ENCODE data around the gene RFWD3.

Gene RFWD3

GRCh38 chr16:74583926-74584666 is 82.6 kb downstream of the RFWD3 start:
- H3K4me1 ChIP-seq (ENCODE audit: control insufficient read depth, insufficient read depth, low read length), result no peaks in the 10 kb centered on the region
- no peak overlapping the region for H3K27ac ChIP-seq (ENCODE audit: low read length)
- WGBS (ENCODE audit: insufficient coverage, insufficient read length), result no CpG with 5 or more reads among the region's 9 CpGs
- H3K36me3 ChIP-seq (ENCODE audit: control insufficient read depth, insufficient read depth, low read length), result no peaks in the 10 kb centered on the region
- DNase-seq (ENCODE audit: low read depth, low spot score), result no peak
- no peak overlapping the region for H3K4me3 ChIP-seq (ENCODE audit: low read length)
- no peaks in the 10 kb centered on the region for H3K9me3 ChIP-seq (ENCODE audit: control insufficient read depth, insufficient read depth, low read length)
- H3K27me3 ChIP-seq (ENCODE audit: control insufficient read depth, insufficient read depth, low read length), result no peaks in the 10 kb centered on the region

DNA sequence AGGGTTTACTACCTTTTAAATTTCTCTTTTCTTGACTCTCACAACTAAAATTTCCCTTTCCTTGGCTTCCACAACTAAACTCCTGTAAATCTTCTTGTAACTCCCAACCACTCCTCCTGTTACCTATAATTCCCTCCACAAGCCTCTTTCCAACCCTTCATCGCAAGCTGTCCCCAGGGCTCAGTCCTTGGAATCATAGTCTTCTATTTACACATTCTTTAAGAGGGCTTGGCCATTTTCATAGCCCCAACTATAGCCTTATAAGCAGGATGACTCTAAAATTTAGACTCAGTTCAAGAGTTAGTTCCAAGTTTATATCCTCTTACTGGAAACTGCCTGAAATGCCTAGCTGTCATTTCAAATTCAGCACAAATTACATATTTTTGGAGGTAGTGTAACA is 83.7 kb downstream of the RFWD3 start:
- WGBS (ENCODE audit: insufficient coverage, insufficient read length), result no CpG with 5 or more reads among the region's 1 CpG
- no peak overlapping the region for H3K27ac ChIP-seq (ENCODE audit: low read length)
- no peaks in the 10 kb centered on the region for H3K36me3 ChIP-seq (ENCODE audit: control insufficient read depth, insufficient read depth, low read length)
- no peak overlapping the region for H3K4me3 ChIP-seq (ENCODE audit: low read length)
- no peaks in the 10 kb centered on the region for H3K27me3 ChIP-seq (ENCODE audit: control insufficient read depth, insufficient read depth, low read length)
- DNase-seq (ENCODE audit: low read depth, low spot score), result no peak
- no peaks in the 10 kb centered on the region for H3K4me1 ChIP-seq (ENCODE audit: control insufficient read depth, insufficient read depth, low read length)
- H3K9me3 ChIP-seq (ENCODE audit: control insufficient read depth, insufficient read depth, low read length), result no peaks in the 10 kb centered on the region

DNA sequence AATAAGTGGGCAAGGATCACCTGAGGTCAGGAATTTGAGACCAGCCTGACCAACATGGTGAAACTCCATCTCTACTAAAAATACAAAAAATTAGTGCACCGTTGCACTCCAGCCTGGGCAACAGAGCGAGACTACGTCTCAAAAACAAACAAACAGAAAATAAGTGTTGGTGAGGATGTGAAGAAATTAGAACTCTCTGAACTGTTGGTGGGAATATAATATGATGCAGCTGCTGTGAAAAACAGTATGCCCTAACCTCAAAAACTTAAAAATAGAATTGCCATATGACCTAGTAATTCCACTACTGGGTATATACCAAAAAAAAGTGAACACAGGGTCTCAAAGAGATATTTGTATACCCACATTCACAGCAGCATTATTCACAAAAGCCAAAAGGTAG is 85.8 kb downstream of the RFWD3 start:
- no peaks in the 10 kb centered on the region for H3K27me3 ChIP-seq (ENCODE audit: control insufficient read depth, insufficient read depth, low read length)
- H3K4me3 ChIP-seq (ENCODE audit: low read length), result no peak overlapping the region
- no peaks in the 10 kb centered on the region for H3K4me1 ChIP-seq (ENCODE audit: control insufficient read depth, insufficient read depth, low read length)
- WGBS (ENCODE audit: insufficient coverage, insufficient read length), result no CpG with 5 or more reads among the region's 3 CpGs
- DNase-seq (ENCODE audit: low read depth, low spot score), result no peak
- H3K9me3 ChIP-seq (ENCODE audit: control insufficient read depth, insufficient read depth, low read length), result no peaks in the 10 kb centered on the region
- no peaks in the 10 kb centered on the region for H3K36me3 ChIP-seq (ENCODE audit: control insufficient read depth, insufficient read depth, low read length)
- no peak overlapping the region for H3K27ac ChIP-seq (ENCODE audit: low read length)

DNA sequence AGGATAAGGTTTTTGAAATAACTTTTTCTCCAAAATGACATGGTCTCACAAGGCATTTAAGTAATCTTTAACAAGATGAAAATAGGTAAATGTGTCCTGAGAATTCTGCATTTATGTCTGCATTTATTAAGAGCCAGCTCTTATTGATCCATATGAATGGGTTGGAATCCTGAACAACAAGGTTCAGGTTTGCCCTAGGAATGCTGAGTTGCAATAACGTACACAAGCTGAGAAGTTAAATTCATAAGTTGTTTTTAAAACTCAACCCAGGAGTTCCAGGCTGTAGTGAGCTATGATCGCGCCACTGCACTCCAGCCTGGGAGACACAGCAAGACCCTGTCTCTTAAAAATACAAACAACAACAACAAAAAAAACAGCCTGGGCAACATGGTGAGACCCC is 87.8 kb downstream of the RFWD3 start:
- no peaks in the 10 kb centered on the region for H3K4me1 ChIP-seq (ENCODE audit: control insufficient read depth, insufficient read depth, low read length)
- H3K27ac ChIP-seq (ENCODE audit: low read length), result no peak overlapping the region
- whole genome bisulfite sequencing (ENCODE audit: insufficient coverage, insufficient read length), result no CpG with 5 or more reads among the region's 3 CpGs
- H3K4me3 ChIP-seq (ENCODE audit: low read length), result no peak overlapping the region
- H3K9me3 ChIP-seq (ENCODE audit: control insufficient read depth, insufficient read depth, low read length), result no peaks in the 10 kb centered on the region
- DNase-seq (ENCODE audit: low read depth, low spot score), result no peak
- H3K27me3 ChIP-seq (ENCODE audit: control insufficient read depth, insufficient read depth, low read length), result no peaks in the 10 kb centered on the region
- no peaks in the 10 kb centered on the region for H3K36me3 ChIP-seq (ENCODE audit: control insufficient read depth, insufficient read depth, low read length)

DNA sequence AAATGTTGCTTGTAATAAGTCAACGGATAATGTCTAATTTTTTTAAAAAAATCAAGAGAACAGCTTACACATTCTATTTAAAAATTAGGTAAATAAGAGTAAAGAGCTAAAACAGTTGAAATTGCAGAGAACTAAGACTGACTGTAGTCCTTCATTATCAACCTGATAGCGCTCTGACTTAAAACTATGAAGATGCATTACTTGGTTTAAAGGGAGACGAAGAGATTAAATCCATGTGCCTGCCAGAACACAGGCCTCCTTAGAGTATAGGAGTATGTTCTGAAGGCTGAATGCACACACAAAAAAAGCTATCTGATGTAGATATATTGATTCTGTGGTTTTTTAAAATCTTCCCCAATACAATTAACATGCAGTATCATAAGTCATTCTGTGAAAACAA is 88.2 kb downstream of the RFWD3 start:
- Histone ChIP-seq H3K36me3 (ENCODE audit: control insufficient read depth, insufficient read depth, low read length) (no peaks in the 10 kb centered on the region), H3K27ac (ENCODE audit: low read length) (no peak overlapping the region), H3K4me1 (ENCODE audit: control insufficient read depth, insufficient read depth, low read length) (no peaks in the 10 kb centered on the region), H3K4me3 (ENCODE audit: low read length) (no peak overlapping the region), H3K27me3 (ENCODE audit: control insufficient read depth, insufficient read depth, low read length) (no peaks in the 10 kb centered on the region), H3K9me3 (ENCODE audit: control insufficient read depth, insufficient read depth, low read length) (no peaks in the 10 kb centered on the region)
- DNase-seq (ENCODE audit: low read depth, low spot score), result no peak
- no CpG with 5 or more reads among the region's 3 CpGs for WGBS (ENCODE audit: insufficient coverage, insufficient read length)

GRCh38 chr16:74577882-74578366 is 88.8 kb downstream of the RFWD3 start:
- H3K27me3 ChIP-seq (ENCODE audit: control insufficient read depth, insufficient read depth, low read length), result no peaks in the 10 kb centered on the region
- H3K27ac ChIP-seq (ENCODE audit: low read length), result no peak overlapping the region
- no CpG with 5 or more reads among the region's 2 CpGs for WGBS (ENCODE audit: insufficient coverage, insufficient read length)
- no peaks in the 10 kb centered on the region for H3K9me3 ChIP-seq (ENCODE audit: control insufficient read depth, insufficient read depth, low read length)
- no peaks in the 10 kb centered on the region for H3K36me3 ChIP-seq (ENCODE audit: control insufficient read depth, insufficient read depth, low read length)
- DNase-seq (ENCODE audit: low read depth, low spot score), result no peak
- no peak overlapping the region for H3K4me3 ChIP-seq (ENCODE audit: low read length)
- no peaks in the 10 kb centered on the region for H3K4me1 ChIP-seq (ENCODE audit: control insufficient read depth, insufficient read depth, low read length)

DNA sequence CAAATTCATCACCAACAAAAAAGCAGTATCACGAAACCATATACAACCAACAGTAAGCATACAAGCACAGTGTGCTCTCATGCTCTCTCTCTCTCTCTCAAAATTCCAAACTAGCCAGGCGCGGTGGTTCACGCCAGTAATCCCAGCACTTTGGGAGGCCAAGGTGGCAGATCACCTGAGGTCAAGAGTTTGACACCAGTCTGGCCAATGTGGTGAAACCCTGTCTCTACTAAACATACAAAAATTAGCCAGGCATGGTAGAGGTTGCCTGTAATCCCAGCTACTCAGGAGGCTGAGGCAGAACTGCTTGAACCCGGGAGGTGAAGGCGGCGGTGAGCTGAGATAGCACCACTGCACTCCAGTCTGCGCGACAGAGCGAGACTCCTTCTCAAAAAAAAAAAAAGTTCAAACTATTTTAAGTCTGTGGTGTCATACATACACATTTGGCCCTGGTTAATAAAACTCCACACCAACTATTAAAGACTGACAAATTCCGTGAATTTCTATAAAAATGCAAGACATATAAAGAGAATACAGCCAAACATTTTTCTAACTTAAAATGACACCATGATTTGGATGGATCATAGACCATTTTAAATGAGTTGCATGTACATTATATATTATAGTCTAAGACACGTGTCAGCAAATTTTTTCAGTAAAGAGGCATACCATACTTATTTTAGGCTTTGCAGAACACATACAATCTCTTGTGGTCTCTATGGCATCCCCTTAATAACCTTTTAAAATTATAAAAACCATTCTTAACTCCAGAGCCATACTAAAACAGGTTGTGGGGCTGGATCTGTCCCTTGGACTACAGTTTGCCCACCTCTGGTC is 90.7 kb downstream of the RFWD3 start:
- Histone ChIP-seq H3K4me1 (ENCODE audit: control insufficient read depth, insufficient read depth, low read length) (no peaks in the 10 kb centered on the region), H3K27ac (ENCODE audit: low read length) (no peak overlapping the region), H3K27me3 (ENCODE audit: control insufficient read depth, insufficient read depth, low read length) (no peaks in the 10 kb centered on the region), H3K9me3 (ENCODE audit: control insufficient read depth, insufficient read depth, low read length) (no peaks in the 10 kb centered on the region), H3K4me3 (ENCODE audit: low read length) (no peak overlapping the region), H3K36me3 (ENCODE audit: control insufficient read depth, insufficient read depth, low read length) (no peaks in the 10 kb centered on the region)
- DNase-seq (ENCODE audit: low read depth, low spot score), result no peak
- no CpG with 5 or more reads among the region's 12 CpGs for WGBS (ENCODE audit: insufficient coverage, insufficient read length)

DNA sequence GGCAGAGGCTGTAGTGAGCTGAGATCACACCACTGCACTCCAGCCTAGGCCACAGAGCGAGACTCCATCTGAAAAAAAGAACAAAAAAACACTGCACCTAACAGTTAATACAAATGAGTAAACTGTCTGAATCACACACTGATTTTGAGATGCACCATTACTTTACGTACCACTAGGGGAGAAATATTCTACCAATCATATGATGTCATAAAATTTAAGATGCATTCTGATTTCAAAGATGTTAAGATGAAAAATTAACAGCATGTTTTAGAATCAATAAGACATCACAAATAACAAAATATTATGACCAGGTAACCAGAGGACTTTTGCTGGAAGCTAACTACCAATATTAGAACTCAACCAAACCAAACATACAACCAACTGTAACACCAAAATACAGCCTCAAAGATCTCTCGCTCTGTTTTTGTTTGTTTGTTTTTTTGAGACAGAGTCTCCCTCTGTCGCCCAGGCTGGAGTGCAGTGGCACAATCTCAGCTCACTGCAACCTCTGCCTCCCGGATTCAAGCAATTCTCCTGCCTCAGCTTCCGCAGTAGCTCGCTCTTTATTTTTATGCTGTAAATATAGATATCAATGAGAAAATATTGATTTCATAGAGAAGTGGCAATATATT is 91.4 kb downstream of the RFWD3 start:
- no peak overlapping the region for H3K4me3 ChIP-seq (ENCODE audit: low read length)
- DNase-seq (ENCODE audit: low read depth, low spot score), result no peak
- H3K4me1 ChIP-seq (ENCODE audit: control insufficient read depth, insufficient read depth, low read length), result no peaks in the 10 kb centered on the region
- H3K36me3 ChIP-seq (ENCODE audit: control insufficient read depth, insufficient read depth, low read length), result no peaks in the 10 kb centered on the region
- no peak overlapping the region for H3K27ac ChIP-seq (ENCODE audit: low read length)
- H3K27me3 ChIP-seq (ENCODE audit: control insufficient read depth, insufficient read depth, low read length), result no peaks in the 10 kb centered on the region
- H3K9me3 ChIP-seq (ENCODE audit: control insufficient read depth, insufficient read depth, low read length), result no peaks in the 10 kb centered on the region
- WGBS (ENCODE audit: insufficient coverage, insufficient read length), result no CpG with 5 or more reads among the region's 7 CpGs

- no peaks in the 10 kb centered on the region for H3K4me1 ChIP-seq (ENCODE audit: control insufficient read depth, insufficient read depth, low read length)
- WGBS (ENCODE audit: insufficient coverage, insufficient read length), result no CpG with 5 or more reads among the region's 2 CpGs
These were observed 92.5 kb downstream of the RFWD3 start for GRCh38 chr16:74574146-74574545.

GRCh38 chr16:74573622-74574021 is 93.1 kb downstream of the RFWD3 start:
- H3K4me1 ChIP-seq (ENCODE audit: control insufficient read depth, insufficient read depth, low read length), result no peaks in the 10 kb centered on the region
- no peak overlapping the region for H3K4me3 ChIP-seq (ENCODE audit: low read length)
- no CpG with 5 or more reads among the region's 8 CpGs for WGBS (ENCODE audit: insufficient coverage, insufficient read length)
- no peak for DNase-seq (ENCODE audit: low read depth, low spot score)
- H3K27ac ChIP-seq (ENCODE audit: low read length), result no peak overlapping the region
- no peaks in the 10 kb centered on the region for H3K36me3 ChIP-seq (ENCODE audit: control insufficient read depth, insufficient read depth, low read length)
- H3K27me3 ChIP-seq (ENCODE audit: control insufficient read depth, insufficient read depth, low read length), result no peaks in the 10 kb centered on the region
- no peaks in the 10 kb centered on the region for H3K9me3 ChIP-seq (ENCODE audit: control insufficient read depth, insufficient read depth, low read length)

More at GRCh38 chr16:74574146-74574545, 92.5 kb downstream of the RFWD3 start:
- Histone ChIP-seq H3K27me3 (ENCODE audit: control insufficient read depth, insufficient read depth, low read length) (no peaks in the 10 kb centered on the region), H3K27ac (ENCODE audit: low read length) (no peak overlapping the region), H3K9me3 (ENCODE audit: control insufficient read depth, insufficient read depth, low read length) (no peaks in the 10 kb centered on the region), H3K4me3 (ENCODE audit: low read length) (no peak overlapping the region), H3K36me3 (ENCODE audit: control insufficient read depth, insufficient read depth, low read length) (no peaks in the 10 kb centered on the region)
- DNase-seq (ENCODE audit: low read depth, low spot score), result no peak
